HEK293 (cell line): Measurements from ENCODE around the gene ODAPH.

ENCODE experiments used
- AEBP2 ChIP-seq: fragments of 450-650 bp; formaldehyde crosslinking; IDR thresholded peaks from 2 replicates; pipeline ENCODE4 v1.5.1; 2016; ENCODE audit warnings: missing biosample characterization, missing genetic modification characterization, borderline replicate concordance
- HIC1 ChIP-seq: fragments of 450-650 bp; formaldehyde crosslinking; IDR thresholded peaks from 2 replicates; pipeline ENCODE4 v1.5.1; 2016; ENCODE audit warnings: missing biosample characterization, missing genetic modification characterization
- HOXA7 ChIP-seq: sonication (generic); formaldehyde crosslinking; IDR thresholded peaks from 2 replicates; pipeline ENCODE4 v1.8.1; 2022; ENCODE audit warnings: missing genetic modification reagents, borderline replicate concordance
- IKZF3 ChIP-seq: fragments of 450-650 bp; IDR thresholded peaks from 2 replicates; pipeline ENCODE4 v1.5.0; 2018; ENCODE audit warnings: missing biosample characterization, mild to moderate bottlenecking, missing genetic modification characterization, moderate library complexity
- MYNN ChIP-seq: fragments of 450-650 bp; formaldehyde crosslinking; IDR thresholded peaks from 2 replicates; pipeline ENCODE4 v1.5.1; 2016; ENCODE audit warnings: missing biosample characterization, missing genetic modification characterization, borderline replicate concordance
- PRDM1 ChIP-seq: fragments of 450-650 bp; formaldehyde crosslinking; IDR thresholded peaks from 2 replicates; pipeline ENCODE4; 2016; ENCODE audit warnings: missing biosample characterization, missing genetic modification characterization
- PRDM10 ChIP-seq: fragments of 450-650 bp; formaldehyde crosslinking; IDR thresholded peaks from 2 replicates; pipeline ENCODE4 v1.5.1; 2016; ENCODE audit warnings: missing biosample characterization, missing genetic modification characterization
- ZBTB48 ChIP-seq: fragments of 450-650 bp; formaldehyde crosslinking; IDR thresholded peaks from 2 replicates; pipeline ENCODE4 v1.5.1; 2016; ENCODE audit warnings: missing biosample characterization, missing genetic modification characterization
- ZFP3 ChIP-seq: fragments of 450-650 bp; formaldehyde crosslinking; IDR thresholded peaks from 2 replicates; pipeline ENCODE4 v1.5.1; 2016; ENCODE audit warnings: low read depth, missing biosample characterization, missing genetic modification characterization
- ZNF155 ChIP-seq: fragments of 450-650 bp; formaldehyde crosslinking; IDR thresholded peaks from 2 replicates; pipeline ENCODE4 v1.5.1; 2016; ENCODE audit warnings: missing biosample characterization, missing genetic modification characterization
- ZNF157 ChIP-seq: fragments of 450-650 bp; formaldehyde crosslinking; IDR thresholded peaks from 2 replicates; pipeline ENCODE4 v1.5.1; 2016; ENCODE audit warnings: missing biosample characterization, missing genetic modification characterization
- ZNF223 ChIP-seq: fragments of 450-650 bp; formaldehyde crosslinking; IDR thresholded peaks from 2 replicates; pipeline ENCODE4 v1.5.1; 2016; ENCODE audit warnings: missing biosample characterization, missing genetic modification characterization
- ZNF391 ChIP-seq: fragments of 450-650 bp; formaldehyde crosslinking; IDR thresholded peaks from 2 replicates; pipeline ENCODE4 v1.5.1; 2016; ENCODE audit warnings: low read depth, missing biosample characterization, missing genetic modification characterization, borderline replicate concordance
- ZNF416 ChIP-seq: fragments of 450-650 bp; formaldehyde crosslinking; IDR thresholded peaks from 2 replicates; pipeline ENCODE4 v1.5.1; 2016; ENCODE audit warnings: missing biosample characterization, missing genetic modification characterization
- ZNF549 ChIP-seq: fragments of 450-650 bp; IDR thresholded peaks from 2 replicates; pipeline ENCODE4 v1.5.1; 2018; ENCODE audit warnings: missing biosample characterization, missing genetic modification characterization, mild to moderate bottlenecking, inconsistent platforms, moderate library complexity
- ZNF626 ChIP-seq: fragments of 450-650 bp; sonication (Bioruptor Pico); formaldehyde crosslinking; IDR thresholded peaks from 2 replicates; pipeline ENCODE4 v1.5.1; 2018; ENCODE audit warnings: missing biosample characterization, missing genetic modification characterization, inconsistent platforms
- ZNF654 ChIP-seq: fragments of 450-650 bp; formaldehyde crosslinking; IDR thresholded peaks from 2 replicates; pipeline ENCODE4 v1.5.1; 2016; ENCODE audit warnings: low read depth, missing biosample characterization, missing genetic modification characterization
- ZNF664 ChIP-seq: fragments of 450-650 bp; formaldehyde crosslinking; IDR thresholded peaks from 2 replicates; pipeline ENCODE4 v1.5.1; 2016; ENCODE audit warnings: missing biosample characterization, missing genetic modification characterization
- ZNF791 ChIP-seq: fragments of 450-650 bp; formaldehyde crosslinking; IDR thresholded peaks from 2 replicates; pipeline ENCODE4 v1.5.1; 2016; ENCODE audit warnings: missing biosample characterization, missing genetic modification characterization
- ZSCAN18 ChIP-seq: fragments of 450-650 bp; formaldehyde crosslinking; IDR thresholded peaks from 2 replicates; pipeline ENCODE4 v1.5.1; 2016; ENCODE audit warnings: missing biosample characterization, missing genetic modification characterization
- ZSCAN23 ChIP-seq: fragments of 450-650 bp; formaldehyde crosslinking; IDR thresholded peaks from 2 replicates; pipeline ENCODE4 v1.5.1; 2016; ENCODE audit warnings: missing biosample characterization, missing genetic modification characterization
- TF ChIP-seq, protein P1 (sequence below): fragments of 450-650 bp; formaldehyde crosslinking; IDR thresholded peaks from 2 replicates; pipeline ENCODE4 v1.5.1; 2016; ENCODE audit warnings: missing biosample characterization, missing genetic modification characterization
- TF ChIP-seq, protein P2 (sequence below): fragments of 450-650 bp; formaldehyde crosslinking; IDR thresholded peaks from 2 replicates; pipeline ENCODE4 v1.5.1; 2016; ENCODE audit warnings: missing biosample characterization, missing genetic modification characterization
- TF ChIP-seq, protein P3 (sequence below): fragments of 450-650 bp; formaldehyde crosslinking; IDR thresholded peaks from 2 replicates; pipeline ENCODE4 v1.5.1; 2017; ENCODE audit warnings: missing biosample characterization, missing genetic modification characterization

The ODAPH gene

GRCh38 chr4:75514131-75514948 is 41.5 kb upstream of the ODAPH start, which contains the start of the genes RCHY1 and THAP6 (continued):
- TF ChIP-seq ZNF223 (tag by site-specific recombination) (no peak), IKZF3 (peak; percentile 90), HOXA7 (CRISPR knock-in tag) (no peak), ZNF626 (no peak), ZNF416 (tag by site-specific recombination) (no peak), PRDM10 (tag by site-specific recombination) (peak; percentile 93), PRDM1 (tag by site-specific recombination) (no peak), ZNF664 (tag by site-specific recombination) (no peak), ZSCAN23 (tag by site-specific recombination) (no peak), HIC1 (tag by site-specific recombination) (no peak), MYNN (no peak), ZNF391 (tag by site-specific recombination) (no peak), ZSCAN18 (tag by site-specific recombination) (no peak), ZFP3 (no peak), ZBTB48 (tag by site-specific recombination) (no peak), AEBP2 (no peak), ZNF654 (tag by site-specific recombination) (no peak), ZNF549 (tag by site-specific recombination) (no peak), ZNF155 (tag by site-specific recombination) (no peak), ZNF791 (tag by site-specific recombination) (no peak), ZNF157 (tag by site-specific recombination) (no peak)
- TF ChIP-seq, protein P1, sequence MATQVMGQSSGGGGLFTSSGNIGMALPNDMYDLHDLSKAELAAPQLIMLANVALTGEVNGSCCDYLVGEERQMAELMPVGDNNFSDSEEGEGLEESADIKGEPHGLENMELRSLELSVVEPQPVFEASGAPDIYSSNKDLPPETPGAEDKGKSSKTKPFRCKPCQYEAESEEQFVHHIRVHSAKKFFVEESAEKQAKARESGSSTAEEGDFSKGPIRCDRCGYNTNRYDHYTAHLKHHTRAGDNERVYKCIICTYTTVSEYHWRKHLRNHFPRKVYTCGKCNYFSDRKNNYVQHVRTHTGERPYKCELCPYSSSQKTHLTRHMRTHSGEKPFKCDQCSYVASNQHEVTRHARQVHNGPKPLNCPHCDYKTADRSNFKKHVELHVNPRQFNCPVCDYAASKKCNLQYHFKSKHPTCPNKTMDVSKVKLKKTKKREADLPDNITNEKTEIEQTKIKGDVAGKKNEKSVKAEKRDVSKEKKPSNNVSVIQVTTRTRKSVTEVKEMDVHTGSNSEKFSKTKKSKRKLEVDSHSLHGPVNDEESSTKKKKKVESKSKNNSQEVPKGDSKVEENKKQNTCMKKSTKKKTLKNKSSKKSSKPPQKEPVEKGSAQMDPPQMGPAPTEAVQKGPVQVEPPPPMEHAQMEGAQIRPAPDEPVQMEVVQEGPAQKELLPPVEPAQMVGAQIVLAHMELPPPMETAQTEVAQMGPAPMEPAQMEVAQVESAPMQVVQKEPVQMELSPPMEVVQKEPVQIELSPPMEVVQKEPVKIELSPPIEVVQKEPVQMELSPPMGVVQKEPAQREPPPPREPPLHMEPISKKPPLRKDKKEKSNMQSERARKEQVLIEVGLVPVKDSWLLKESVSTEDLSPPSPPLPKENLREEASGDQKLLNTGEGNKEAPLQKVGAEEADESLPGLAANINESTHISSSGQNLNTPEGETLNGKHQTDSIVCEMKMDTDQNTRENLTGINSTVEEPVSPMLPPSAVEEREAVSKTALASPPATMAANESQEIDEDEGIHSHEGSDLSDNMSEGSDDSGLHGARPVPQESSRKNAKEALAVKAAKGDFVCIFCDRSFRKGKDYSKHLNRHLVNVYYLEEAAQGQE: no peak
- TF ChIP-seq, protein P2, sequence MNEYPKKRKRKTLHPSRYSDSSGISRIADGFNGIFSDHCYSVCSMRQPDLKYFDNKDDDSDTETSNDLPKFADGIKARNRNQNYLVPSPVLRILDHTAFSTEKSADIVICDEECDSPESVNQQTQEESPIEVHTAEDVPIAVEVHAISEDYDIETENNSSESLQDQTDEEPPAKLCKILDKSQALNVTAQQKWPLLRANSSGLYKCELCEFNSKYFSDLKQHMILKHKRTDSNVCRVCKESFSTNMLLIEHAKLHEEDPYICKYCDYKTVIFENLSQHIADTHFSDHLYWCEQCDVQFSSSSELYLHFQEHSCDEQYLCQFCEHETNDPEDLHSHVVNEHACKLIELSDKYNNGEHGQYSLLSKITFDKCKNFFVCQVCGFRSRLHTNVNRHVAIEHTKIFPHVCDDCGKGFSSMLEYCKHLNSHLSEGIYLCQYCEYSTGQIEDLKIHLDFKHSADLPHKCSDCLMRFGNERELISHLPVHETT: no peak
- TF ChIP-seq, protein P3, sequence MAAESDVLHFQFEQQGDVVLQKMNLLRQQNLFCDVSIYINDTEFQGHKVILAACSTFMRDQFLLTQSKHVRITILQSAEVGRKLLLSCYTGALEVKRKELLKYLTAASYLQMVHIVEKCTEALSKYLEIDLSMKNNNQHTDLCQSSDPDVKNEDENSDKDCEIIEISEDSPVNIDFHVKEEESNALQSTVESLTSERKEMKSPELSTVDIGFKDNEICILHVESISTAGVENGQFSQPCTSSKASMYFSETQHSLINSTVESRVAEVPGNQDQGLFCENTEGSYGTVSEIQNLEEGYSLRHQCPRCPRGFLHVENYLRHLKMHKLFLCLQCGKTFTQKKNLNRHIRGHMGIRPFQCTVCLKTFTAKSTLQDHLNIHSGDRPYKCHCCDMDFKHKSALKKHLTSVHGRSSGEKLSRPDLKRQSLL (tag by site-specific recombination): no peak
